GM12864 (cell line): Measurements from ENCODE around the gene RPS8.

Source experiments
- DNase-seq: peaks from one replicate; pipeline ENCODE4 v3.0.0-alpha.2; 2011; ENCODE audit warnings: low read depth
- H3K4me3 ChIP-seq: 2 replicates; pipeline ENCODE4 v1.5.1; 2011; ENCODE audit warnings: mild to moderate bottlenecking, low read depth, low read length, control low read depth
- TF ChIP-seq, protein P1 (sequence below): IDR thresholded peaks from 2 replicates; pipeline ENCODE4 v1.5.1; 2011; ENCODE audit warnings: low read depth, mild to moderate bottlenecking, moderate library complexity, low read length, control low read depth, inconsistent platforms; ENCODE audit errors: missing control alignments

The RPS8 gene

DNA sequence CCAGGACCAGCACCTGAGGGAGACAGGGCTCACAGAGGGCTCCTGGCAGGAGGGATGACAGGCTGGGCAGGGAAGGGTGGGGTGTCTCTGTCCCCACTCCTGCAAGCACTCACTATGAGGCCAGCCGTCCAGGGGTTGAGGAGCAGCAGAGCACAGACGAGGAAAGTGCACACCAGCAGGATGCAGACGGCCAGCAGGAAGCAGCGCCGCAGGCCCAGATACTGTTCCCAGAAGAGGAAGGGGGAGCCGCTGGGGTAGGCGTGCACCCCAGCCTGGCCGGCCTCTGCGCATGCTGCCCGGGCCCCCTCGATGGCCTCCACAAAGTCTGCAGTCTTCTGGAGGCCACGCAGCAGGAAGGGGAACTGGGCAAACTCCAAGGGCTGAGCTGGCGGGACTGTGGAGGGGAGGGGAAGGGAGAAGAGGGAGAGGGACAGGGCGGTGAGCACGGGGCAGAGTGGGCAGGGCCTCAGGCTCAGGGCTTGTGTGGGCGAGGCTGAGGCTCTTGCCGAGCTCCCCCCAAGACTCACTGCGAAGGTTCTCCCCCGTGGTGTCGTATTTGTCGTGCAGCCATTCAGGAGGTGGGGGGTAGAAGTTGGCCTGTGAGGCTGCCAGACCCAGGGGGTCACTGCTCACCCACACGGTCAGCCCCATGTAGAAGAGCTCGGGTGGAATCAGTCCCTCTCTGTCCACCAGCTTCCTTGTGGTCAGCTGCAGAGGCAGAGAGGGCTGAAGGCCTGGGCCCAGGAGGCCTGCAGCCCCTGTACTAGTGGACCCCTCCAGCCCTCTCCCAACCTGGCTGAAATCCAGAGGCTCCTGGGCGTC, 51.2 kb downstream of the RPS8 start:
- H3K4me3 ChIP-seq, result no peak overlapping the region
- TF ChIP-seq, protein P1, sequence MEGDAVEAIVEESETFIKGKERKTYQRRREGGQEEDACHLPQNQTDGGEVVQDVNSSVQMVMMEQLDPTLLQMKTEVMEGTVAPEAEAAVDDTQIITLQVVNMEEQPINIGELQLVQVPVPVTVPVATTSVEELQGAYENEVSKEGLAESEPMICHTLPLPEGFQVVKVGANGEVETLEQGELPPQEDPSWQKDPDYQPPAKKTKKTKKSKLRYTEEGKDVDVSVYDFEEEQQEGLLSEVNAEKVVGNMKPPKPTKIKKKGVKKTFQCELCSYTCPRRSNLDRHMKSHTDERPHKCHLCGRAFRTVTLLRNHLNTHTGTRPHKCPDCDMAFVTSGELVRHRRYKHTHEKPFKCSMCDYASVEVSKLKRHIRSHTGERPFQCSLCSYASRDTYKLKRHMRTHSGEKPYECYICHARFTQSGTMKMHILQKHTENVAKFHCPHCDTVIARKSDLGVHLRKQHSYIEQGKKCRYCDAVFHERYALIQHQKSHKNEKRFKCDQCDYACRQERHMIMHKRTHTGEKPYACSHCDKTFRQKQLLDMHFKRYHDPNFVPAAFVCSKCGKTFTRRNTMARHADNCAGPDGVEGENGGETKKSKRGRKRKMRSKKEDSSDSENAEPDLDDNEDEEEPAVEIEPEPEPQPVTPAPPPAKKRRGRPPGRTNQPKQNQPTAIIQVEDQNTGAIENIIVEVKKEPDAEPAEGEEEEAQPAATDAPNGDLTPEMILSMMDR, result no peak
- no peak for DNase-seq

GRCh38 chr1:44827197-44828002, 52.1 kb downstream of the RPS8 start:
- TF ChIP-seq, protein P1, result peak; percentile 44
- DNase-seq, result no peak
- H3K4me3 ChIP-seq, result no peak overlapping the region

GRCh38 chr1:44828003-44828651, 52.8 kb downstream of the RPS8 start:
- no peak for DNase-seq
- no peak overlapping the region for H3K4me3 ChIP-seq
- TF ChIP-seq, protein P1, result no peak
